Panc1 (cell line): ENCODE data around the gene TGIF2. TPM values are rescaled to one million over a fixed set of nuclear protein-coding genes. Genes with fewer than 3 reads are reported as not detected.

Source experiments
- ATAC-seq: fragments of 200-7000 bp; cut with Tn5 transposase; 2 replicates; pipeline ENCODE4 v1.9.1; 2020; ENCODE audit warnings: mild to moderate bottlenecking, moderate library complexity
- BruUV-seq: library from RNA; stranded (reverse); fragments of 400-500 nt; replicated peaks from 2 replicates; lab custom pipeline; 2021; lab: Mats Ljungman, UMichigan
- CTCF ChIA-PET: fragments of 300-600 bp; sonication (Branson Sonifier 250); formaldehyde crosslinking; loops from one replicate; lab custom pipeline; 2022; ENCODE audit warnings: antibody characterized with exemption; lab: Charles Lee
- POLR2A ChIA-PET: fragments of 300-600 bp; sonication (Branson Sonifier 250); formaldehyde crosslinking; loops from one replicate; lab custom pipeline; 2022; ENCODE audit warnings: antibody characterized with exemption; lab: Charles Lee
- DNase-seq: peaks from one replicate; pipeline ENCODE4 v3.0.0-alpha.2; 2010; ENCODE audit warnings: low read depth, low spot score
- H3K27ac ChIP-seq: 2 replicates; pipeline ENCODE4 v1.5.1; 2011; ENCODE audit warnings: mild to moderate bottlenecking, low read length, inconsistent platforms
- H3K27me3 ChIP-seq: fragments of 200-500 bp; sonication (Bioruptor generic); 2 replicates; pipeline ENCODE4 v1.6.0; 2014; ENCODE audit warnings: low read length, inconsistent platforms; ENCODE audit not compliant: control insufficient read depth, insufficient read depth
- H3K36me3 ChIP-seq: fragments of 200-500 bp; sonication (Bioruptor generic); 2 replicates; pipeline ENCODE4 v1.5.1; 2014; ENCODE audit warnings: inconsistent platforms, mild to moderate bottlenecking, low read length, moderate library complexity; ENCODE audit not compliant: control insufficient read depth, insufficient read depth
- H3K4me1 ChIP-seq: 2 replicates; pipeline ENCODE4 v1.5.1; 2011; ENCODE audit warnings: inconsistent platforms, mild to moderate bottlenecking, low read length, moderate library complexity; ENCODE audit not compliant: control insufficient read depth, insufficient read depth
- H3K4me3 ChIP-seq, 2 experiments: 2 replicates each; pipeline ENCODE4 v1.5.1; 2011 to 2012; ENCODE audit warnings: low read depth in 2 of 2, low read length in 2 of 2, mild to moderate bottlenecking in 2 of 2, inconsistent platforms in 1 of 2, moderate library complexity in 1 of 2
- H3K9me3 ChIP-seq: fragments of 200-500 bp; sonication (Bioruptor generic); 2 replicates; pipeline ENCODE4 v1.5.1; 2014; ENCODE audit warnings: low read depth, mild to moderate bottlenecking, inconsistent platforms, low read length, moderate library complexity; ENCODE audit not compliant: control insufficient read depth, insufficient read depth
- POLR2AphosphoS5 ChIP-seq: IDR thresholded peaks from 2 replicates; pipeline ENCODE4 v1.6.1; 2012; ENCODE audit warnings: mild to moderate bottlenecking, low read depth, low read length, moderate library complexity
- SIN3A ChIP-seq: IDR thresholded peaks from 2 replicates; pipeline ENCODE4 v1.6.1; 2012; ENCODE audit warnings: low read depth, mild to moderate bottlenecking, low read length, moderate library complexity, borderline replicate concordance; ENCODE audit not compliant: insufficient read depth
- TCF7L2 ChIP-seq: IDR thresholded peaks from 2 replicates; pipeline ENCODE4 v1.6.1; 2011; ENCODE audit warnings: mild to moderate bottlenecking, low read depth, low read length, inconsistent platforms
- in situ Hi-C: cut with HindIII; loops from 2 replicates; pipeline ENCODE4 v1.10.0; 2016; ENCODE audit warnings: low sequenced_read_pairs, low pct_unique_long_range_greater_than_20kb
- intact Hi-C: fragments of 100-400 bp; cut with micrococcal nuclease; formaldehyde crosslinking; loops from one replicate; pipeline ENCODE4 v1.10.0; 2022; ENCODE audit not compliant: unreplicated experiment
- total RNA-seq: library from RNA; stranded (reverse); gene quantifications from one replicate; pipeline ENCODE4 v1.2.1, GENCODE V29; 2021; ENCODE audit not compliant: unreplicated experiment
- TF ChIP-seq, protein P1 (sequence below), 2 experiments: IDR thresholded peaks; 2 replicates each; pipeline ENCODE4 v1.6.1; 2011 to 2012; ENCODE audit warnings: low read depth in 2 of 2, control low read depth in 1 of 2, low read length in 1 of 2, mild to moderate bottlenecking in 1 of 2, moderate library complexity in 1 of 2; ENCODE audit not compliant: insufficient read depth in 1 of 2
- TF ChIP-seq, protein P2 (sequence below): fragments of 450-650 bp; IDR thresholded peaks from 2 replicates; pipeline ENCODE4 v1.5.1; 2017; ENCODE audit warnings: mild to moderate bottlenecking

Gene TGIF2
- total RNA-seq, 1 experiment from 2014 or later, result 18.0 TPM

GRCh38 chr20:36576081-36576445, 2.7 kb downstream of the TGIF2 start:
- no peak for DNase-seq
- POLR2A ChIA-PET, result interaction anchor here (0.6 to 0.8 kb wide), 3 partner anchors 13 to 96 kb away, joined by 3 to 5 read pairs (median 4); no protein-coding TSS in a partner anchor
- no peak overlapping the region for H3K4me3 ChIP-seq
- no peak overlapping the region for H3K27ac ChIP-seq
- H3K9me3 ChIP-seq, result no peaks in the 10 kb centered on the region
- CTCF ChIA-PET, result no interaction called here
- no peaks in the 10 kb centered on the region for H3K27me3 ChIP-seq
- H3K36me3 ChIP-seq, result no peaks in the 10 kb centered on the region
- TF ChIP-seq, protein P1, sequence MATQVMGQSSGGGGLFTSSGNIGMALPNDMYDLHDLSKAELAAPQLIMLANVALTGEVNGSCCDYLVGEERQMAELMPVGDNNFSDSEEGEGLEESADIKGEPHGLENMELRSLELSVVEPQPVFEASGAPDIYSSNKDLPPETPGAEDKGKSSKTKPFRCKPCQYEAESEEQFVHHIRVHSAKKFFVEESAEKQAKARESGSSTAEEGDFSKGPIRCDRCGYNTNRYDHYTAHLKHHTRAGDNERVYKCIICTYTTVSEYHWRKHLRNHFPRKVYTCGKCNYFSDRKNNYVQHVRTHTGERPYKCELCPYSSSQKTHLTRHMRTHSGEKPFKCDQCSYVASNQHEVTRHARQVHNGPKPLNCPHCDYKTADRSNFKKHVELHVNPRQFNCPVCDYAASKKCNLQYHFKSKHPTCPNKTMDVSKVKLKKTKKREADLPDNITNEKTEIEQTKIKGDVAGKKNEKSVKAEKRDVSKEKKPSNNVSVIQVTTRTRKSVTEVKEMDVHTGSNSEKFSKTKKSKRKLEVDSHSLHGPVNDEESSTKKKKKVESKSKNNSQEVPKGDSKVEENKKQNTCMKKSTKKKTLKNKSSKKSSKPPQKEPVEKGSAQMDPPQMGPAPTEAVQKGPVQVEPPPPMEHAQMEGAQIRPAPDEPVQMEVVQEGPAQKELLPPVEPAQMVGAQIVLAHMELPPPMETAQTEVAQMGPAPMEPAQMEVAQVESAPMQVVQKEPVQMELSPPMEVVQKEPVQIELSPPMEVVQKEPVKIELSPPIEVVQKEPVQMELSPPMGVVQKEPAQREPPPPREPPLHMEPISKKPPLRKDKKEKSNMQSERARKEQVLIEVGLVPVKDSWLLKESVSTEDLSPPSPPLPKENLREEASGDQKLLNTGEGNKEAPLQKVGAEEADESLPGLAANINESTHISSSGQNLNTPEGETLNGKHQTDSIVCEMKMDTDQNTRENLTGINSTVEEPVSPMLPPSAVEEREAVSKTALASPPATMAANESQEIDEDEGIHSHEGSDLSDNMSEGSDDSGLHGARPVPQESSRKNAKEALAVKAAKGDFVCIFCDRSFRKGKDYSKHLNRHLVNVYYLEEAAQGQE (IDR thresholded peaks at IDR 0.05; ENCODE audit: insufficient read depth in 1 of 2, low read depth in 2 of 2, low read length in 1 of 2), result no peak
- no peak for TF ChIP-seq POLR2AphosphoS5
- TF ChIP-seq TCF7L2, result no peak
- TF ChIP-seq, protein P2, sequence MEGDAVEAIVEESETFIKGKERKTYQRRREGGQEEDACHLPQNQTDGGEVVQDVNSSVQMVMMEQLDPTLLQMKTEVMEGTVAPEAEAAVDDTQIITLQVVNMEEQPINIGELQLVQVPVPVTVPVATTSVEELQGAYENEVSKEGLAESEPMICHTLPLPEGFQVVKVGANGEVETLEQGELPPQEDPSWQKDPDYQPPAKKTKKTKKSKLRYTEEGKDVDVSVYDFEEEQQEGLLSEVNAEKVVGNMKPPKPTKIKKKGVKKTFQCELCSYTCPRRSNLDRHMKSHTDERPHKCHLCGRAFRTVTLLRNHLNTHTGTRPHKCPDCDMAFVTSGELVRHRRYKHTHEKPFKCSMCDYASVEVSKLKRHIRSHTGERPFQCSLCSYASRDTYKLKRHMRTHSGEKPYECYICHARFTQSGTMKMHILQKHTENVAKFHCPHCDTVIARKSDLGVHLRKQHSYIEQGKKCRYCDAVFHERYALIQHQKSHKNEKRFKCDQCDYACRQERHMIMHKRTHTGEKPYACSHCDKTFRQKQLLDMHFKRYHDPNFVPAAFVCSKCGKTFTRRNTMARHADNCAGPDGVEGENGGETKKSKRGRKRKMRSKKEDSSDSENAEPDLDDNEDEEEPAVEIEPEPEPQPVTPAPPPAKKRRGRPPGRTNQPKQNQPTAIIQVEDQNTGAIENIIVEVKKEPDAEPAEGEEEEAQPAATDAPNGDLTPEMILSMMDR, result no peak
- no peak for TF ChIP-seq SIN3A
- BruUV-seq, result no TSS peak
- intact Hi-C loops, result no loop called here
- H3K4me1 ChIP-seq, result peaks cover 20% of the 10 kb centered on the region
- in situ Hi-C loops, result no loop called here
- no peak for ATAC-seq

GRCh38 chr20:36578356-36579041, 5.1 kb downstream of the TGIF2 start:
- H3K4me1 ChIP-seq, result peaks cover 11% of the 10 kb centered on the region; the same call in 1 of the 2 replicates
- BruUV-seq, result no TSS peak
- intact Hi-C loops, result no loop called here
- TF ChIP-seq POLR2AphosphoS5 (no peak), SIN3A (no peak), TCF7L2 (no peak)
- TF ChIP-seq, protein P2, result no peak
- TF ChIP-seq, protein P1 (IDR thresholded peaks at IDR 0.05; ENCODE audit: insufficient read depth in 1 of 2, low read depth in 2 of 2, low read length in 1 of 2), result no peak
- H3K4me3 ChIP-seq, result no peak overlapping the region
- H3K9me3 ChIP-seq, result no peaks in the 10 kb centered on the region
- no peak for ATAC-seq
- H3K27ac ChIP-seq, result no peak overlapping the region
- no peaks in the 10 kb centered on the region for H3K27me3 ChIP-seq
- CTCF ChIA-PET, result no interaction called here
- in situ Hi-C loops, result no loop called here
- POLR2A ChIA-PET, result no interaction called here
- no peaks in the 10 kb centered on the region for H3K36me3 ChIP-seq
- DNase-seq, result no peak
